DOHH2 (cell line): Measurements from ENCODE around the gene SORL1.

Experiments
- CTCF ChIP-seq: fragments of 200-600 bp; sonication (generic); IDR thresholded peaks from one replicate; pipeline ENCODE4 v1.5.1; 2014; ENCODE audit warnings: antibody characterized with exemption, mild to moderate bottlenecking, low read depth, low read length; ENCODE audit not compliant: poor library complexity, severe bottlenecking
- EZH2phosphoT487 ChIP-seq: fragments of 200-600 bp; sonication (generic); IDR thresholded peaks from 2 replicates; pipeline ENCODE4 v1.6.1; 2017; ENCODE audit warnings: borderline replicate concordance, mild to moderate bottlenecking, antibody characterized with exemption, low read length, moderate library complexity, mixed read lengths

- TF ChIP-seq CTCF (no peak), EZH2phosphoT487 (no peak)
Observed at GRCh38 chr11:121412000-121412587, 40.0 kb upstream of the SORL1 start.
